Brain microvascular endothelial cell (primary cell): ENCODE measurements around the gene MEIS2.

Experiments
- DNase-seq: peaks from one replicate; pipeline ENCODE4 v3.0.0-alpha.2; 2020
- H3K27ac ChIP-seq: fragments of 250-450 bp; sonication (Bioruptor Pico); 2 replicates; pipeline ENCODE4 v1.5.1; 2020; ENCODE audit warnings: mild to moderate bottlenecking, moderate library complexity
- H3K27me3 ChIP-seq: fragments of 250-450 bp; sonication (Bioruptor Pico); replicated peaks from 2 replicates; pipeline ENCODE4 v1.5.1; 2020; ENCODE audit warnings: mild to moderate bottlenecking
- H3K36me3 ChIP-seq: fragments of 250-450 bp; sonication (Bioruptor Pico); replicated peaks from 2 replicates; pipeline ENCODE4 v1.5.1; 2020; ENCODE audit warnings: mild to moderate bottlenecking
- H3K4me3 ChIP-seq: 2 replicates; pipeline ENCODE4 v1.5.1; 2011; ENCODE audit warnings: low read depth, mild to moderate bottlenecking, control low read depth, low read length, moderate library complexity
- in situ Hi-C: cut with HindIII; loops from 2 replicates; pipeline ENCODE4 v1.10.0; 2017; ENCODE audit warnings: low sequenced_read_pairs, low pct_ligation_motif_present
- TF ChIP-seq, protein P1 (sequence below): IDR thresholded peaks from 2 replicates; pipeline ENCODE4 v1.5.1; 2011; ENCODE audit warnings: low read depth, mild to moderate bottlenecking, moderate library complexity, low read length, control low read depth, inconsistent platforms; ENCODE audit errors: missing control alignments

Gene MEIS2

DNA sequence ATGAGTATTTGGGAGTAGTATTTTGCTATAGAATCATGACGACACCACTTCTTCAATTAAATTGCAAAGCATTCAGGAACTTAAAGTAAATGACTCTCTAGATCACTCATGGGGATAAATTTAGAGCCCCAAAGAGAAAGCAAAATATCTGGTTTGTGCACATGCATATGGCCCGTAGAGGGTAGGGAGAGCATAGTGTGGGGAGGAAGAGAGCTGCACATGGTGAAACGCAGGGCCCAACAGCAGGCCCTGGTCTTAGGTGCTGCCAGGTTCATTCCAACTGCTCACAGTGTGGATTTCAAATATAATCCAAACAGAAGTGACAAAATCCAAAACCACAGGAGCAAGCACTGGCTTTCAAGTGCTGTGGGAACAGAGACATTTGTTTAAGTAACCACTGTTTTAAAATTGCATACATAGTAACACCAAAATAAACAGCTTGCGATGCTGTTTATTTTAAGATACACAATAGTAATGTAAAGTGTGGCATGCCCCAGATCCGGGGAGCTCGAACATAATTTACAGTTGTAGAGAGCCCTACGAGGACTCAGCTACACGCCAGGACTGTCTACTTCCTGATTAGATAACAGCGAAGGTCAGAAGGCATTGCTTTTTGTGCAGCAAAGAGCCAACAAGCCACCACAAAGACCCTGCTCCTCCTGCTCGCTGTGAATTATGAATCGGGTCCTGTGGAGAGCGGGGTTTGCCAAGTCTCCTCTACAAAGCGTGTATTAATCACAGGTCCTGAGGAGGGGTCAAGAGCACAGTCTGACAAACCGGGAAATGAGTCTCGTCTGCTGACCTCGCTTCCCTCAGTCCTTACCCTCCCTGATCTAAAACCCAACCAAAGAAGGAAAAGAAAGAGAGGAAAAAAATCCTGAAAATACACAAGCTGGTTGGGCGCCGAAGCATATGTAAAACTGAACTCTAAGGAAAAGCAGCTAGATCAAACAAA, 80.6 kb downstream of the MEIS2 start:
- Histone ChIP-seq H3K4me3 (peak overlapping the region; percentile 26), H3K27me3 (no peaks in the 10 kb centered on the region), H3K27ac (peak overlapping the region; percentile 23), H3K36me3 (no peaks in the 10 kb centered on the region)
- in situ Hi-C loops, result no loop called here
- DNase-seq, result peak; percentile 43
- TF ChIP-seq, protein P1, sequence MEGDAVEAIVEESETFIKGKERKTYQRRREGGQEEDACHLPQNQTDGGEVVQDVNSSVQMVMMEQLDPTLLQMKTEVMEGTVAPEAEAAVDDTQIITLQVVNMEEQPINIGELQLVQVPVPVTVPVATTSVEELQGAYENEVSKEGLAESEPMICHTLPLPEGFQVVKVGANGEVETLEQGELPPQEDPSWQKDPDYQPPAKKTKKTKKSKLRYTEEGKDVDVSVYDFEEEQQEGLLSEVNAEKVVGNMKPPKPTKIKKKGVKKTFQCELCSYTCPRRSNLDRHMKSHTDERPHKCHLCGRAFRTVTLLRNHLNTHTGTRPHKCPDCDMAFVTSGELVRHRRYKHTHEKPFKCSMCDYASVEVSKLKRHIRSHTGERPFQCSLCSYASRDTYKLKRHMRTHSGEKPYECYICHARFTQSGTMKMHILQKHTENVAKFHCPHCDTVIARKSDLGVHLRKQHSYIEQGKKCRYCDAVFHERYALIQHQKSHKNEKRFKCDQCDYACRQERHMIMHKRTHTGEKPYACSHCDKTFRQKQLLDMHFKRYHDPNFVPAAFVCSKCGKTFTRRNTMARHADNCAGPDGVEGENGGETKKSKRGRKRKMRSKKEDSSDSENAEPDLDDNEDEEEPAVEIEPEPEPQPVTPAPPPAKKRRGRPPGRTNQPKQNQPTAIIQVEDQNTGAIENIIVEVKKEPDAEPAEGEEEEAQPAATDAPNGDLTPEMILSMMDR, result no peak

DNA sequence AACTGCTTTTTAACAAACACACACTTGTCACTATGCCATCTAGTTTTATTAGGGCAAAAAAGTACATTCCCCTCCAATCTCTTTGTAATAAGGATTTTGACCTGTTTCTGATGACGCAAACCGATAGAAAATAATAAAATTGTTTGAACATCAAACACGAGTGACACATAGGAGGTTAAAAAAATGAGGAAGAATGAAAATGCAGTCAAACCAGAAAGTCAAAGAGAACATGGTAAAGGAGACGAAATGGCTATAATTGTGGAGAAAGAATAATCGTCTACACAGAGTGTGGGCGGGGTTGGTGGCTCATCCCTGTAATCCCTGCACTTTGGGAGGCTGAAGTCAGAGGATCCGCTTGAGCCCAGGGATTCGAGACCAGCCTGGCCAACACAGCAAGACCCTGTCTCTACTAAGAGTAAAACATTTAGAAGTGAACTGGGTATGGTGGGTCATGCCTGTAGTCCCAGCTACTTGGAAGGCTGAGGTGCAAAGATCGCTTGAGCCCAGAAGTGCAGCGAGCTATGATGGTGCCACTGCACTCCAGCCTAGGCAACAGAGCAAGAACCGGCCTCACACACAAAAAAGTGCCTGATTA, 83.2 kb downstream of the MEIS2 start:
- H3K4me3 ChIP-seq, result no peak overlapping the region
- TF ChIP-seq, protein P1, result no peak
- no peaks in the 10 kb centered on the region for H3K36me3 ChIP-seq
- H3K27ac ChIP-seq, result no peak overlapping the region
- in situ Hi-C loops, result no loop called here
- no peak for DNase-seq
- no peaks in the 10 kb centered on the region for H3K27me3 ChIP-seq

DNA sequence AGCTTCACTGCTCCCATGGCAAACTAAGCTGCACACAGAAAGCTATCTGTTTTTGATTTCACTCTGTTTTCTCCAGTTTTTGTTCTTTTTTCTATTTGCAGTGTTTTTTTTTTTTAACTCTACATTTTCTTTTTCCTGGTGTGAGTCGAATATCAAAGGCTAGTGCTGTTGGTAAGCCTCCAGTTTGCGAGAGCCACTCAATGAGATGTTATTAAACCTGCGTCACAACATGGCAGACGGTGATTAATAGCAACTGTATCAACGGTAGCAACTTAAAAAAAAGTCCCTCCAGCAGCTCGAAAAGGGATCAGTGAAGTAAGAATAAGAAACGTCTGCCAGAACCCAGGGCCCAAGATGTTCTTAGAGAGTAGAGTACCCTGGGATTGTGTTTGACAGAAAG, 84.1 kb downstream of the MEIS2 start:
- H3K4me3 ChIP-seq, result no peak overlapping the region
- H3K27me3 ChIP-seq, result no peaks in the 10 kb centered on the region
- H3K36me3 ChIP-seq, result no peaks in the 10 kb centered on the region
- TF ChIP-seq, protein P1, result no peak
- H3K27ac ChIP-seq, result no peak overlapping the region
- in situ Hi-C loops, result no loop called here
- DNase-seq, result peak; percentile 39

DNA sequence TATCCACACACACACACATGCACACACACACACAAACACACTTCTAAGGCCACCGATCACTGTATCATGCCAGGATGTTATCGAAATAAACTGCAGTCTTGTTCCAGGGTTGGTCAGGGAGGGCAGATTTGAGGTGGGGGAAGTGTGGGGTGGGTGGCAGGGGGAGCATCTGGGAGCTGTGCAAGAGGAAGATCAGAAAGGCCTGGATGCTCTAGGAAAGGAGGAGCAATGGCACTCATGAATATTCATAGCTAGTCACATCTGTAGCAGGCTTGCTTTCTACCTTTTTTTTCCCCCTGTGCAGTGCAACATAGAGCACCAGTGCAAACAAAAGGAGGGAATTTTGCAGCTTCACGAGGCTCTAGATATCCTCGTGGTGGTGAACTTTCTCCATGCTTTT, 84.9 kb downstream of the MEIS2 start:
- no peaks in the 10 kb centered on the region for H3K36me3 ChIP-seq
- no peak for DNase-seq
- H3K27ac ChIP-seq, result no peak overlapping the region
- TF ChIP-seq, protein P1, result no peak
- no peaks in the 10 kb centered on the region for H3K27me3 ChIP-seq
- H3K4me3 ChIP-seq, result no peak overlapping the region
- in situ Hi-C loops, result no loop called here

DNA sequence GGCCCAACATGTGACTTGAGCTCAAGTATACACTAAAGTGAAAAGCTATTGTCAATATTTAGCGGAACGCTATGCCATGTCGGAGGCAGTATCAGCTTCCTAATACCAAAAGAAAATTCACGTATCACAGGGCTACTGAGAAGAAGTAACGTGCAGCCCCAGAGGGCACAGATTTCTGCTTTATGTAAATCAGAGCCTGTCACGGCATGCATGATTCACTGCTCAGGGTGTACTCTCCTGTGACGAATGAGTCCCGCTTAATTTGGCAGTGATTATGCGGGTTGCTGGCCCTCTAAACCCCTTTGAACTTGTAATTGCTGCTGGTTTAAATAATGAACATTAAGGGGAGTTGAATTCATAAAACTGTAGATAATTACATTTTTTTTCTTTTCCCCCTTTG, 85.3 kb downstream of the MEIS2 start:
- no peak overlapping the region for H3K4me3 ChIP-seq
- in situ Hi-C loops, result no loop called here
- H3K27ac ChIP-seq, result no peak overlapping the region
- TF ChIP-seq, protein P1, result no peak
- H3K36me3 ChIP-seq, result no peaks in the 10 kb centered on the region
- no peaks in the 10 kb centered on the region for H3K27me3 ChIP-seq
- DNase-seq, result no peak
